Endothelial cell of umbilical vein (primary cell): ENCODE data around the gene HOXA3.

Experiments
- EZH2 ChIP-seq: IDR thresholded peaks from 2 replicates; pipeline ENCODE4 v1.6.1; 2012; ENCODE audit warnings: borderline replicate concordance, low read depth, mild to moderate bottlenecking, moderate library complexity, low read length, inconsistent platforms; ENCODE audit not compliant: severe bottlenecking
- MAX ChIP-seq: IDR thresholded peaks from 2 replicates; pipeline ENCODE4 v1.6.1; 2011; ENCODE audit not compliant: insufficient read depth, insufficient read length
- POLR2A ChIP-seq: IDR thresholded peaks from 2 replicates; pipeline ENCODE4 v1.6.1; 2012; ENCODE audit warnings: low read depth, mild to moderate bottlenecking, control low read depth, low read length
- POLR2AphosphoS5 ChIP-seq: IDR thresholded peaks from 2 replicates; pipeline ENCODE4 v1.6.1; 2012; ENCODE audit warnings: low read depth, mild to moderate bottlenecking, control low read depth, low read length, moderate library complexity; ENCODE audit not compliant: insufficient read depth
- TF ChIP-seq, protein P1 (sequence below), 2 donors: IDR thresholded peaks; 1 replicate in 1 of 2; 2 replicates in 1 of 2; pipeline ENCODE4 v1.5.1; 2011; ENCODE audit warnings: low read length in 2 of 2, mild to moderate bottlenecking in 2 of 2, moderate library complexity in 2 of 2, control low read depth in 1 of 2, inconsistent platforms in 1 of 2, low read depth in 1 of 2; ENCODE audit not compliant: insufficient read depth in 1 of 2; ENCODE audit errors: extremely low read depth in 1 of 2

DNA sequence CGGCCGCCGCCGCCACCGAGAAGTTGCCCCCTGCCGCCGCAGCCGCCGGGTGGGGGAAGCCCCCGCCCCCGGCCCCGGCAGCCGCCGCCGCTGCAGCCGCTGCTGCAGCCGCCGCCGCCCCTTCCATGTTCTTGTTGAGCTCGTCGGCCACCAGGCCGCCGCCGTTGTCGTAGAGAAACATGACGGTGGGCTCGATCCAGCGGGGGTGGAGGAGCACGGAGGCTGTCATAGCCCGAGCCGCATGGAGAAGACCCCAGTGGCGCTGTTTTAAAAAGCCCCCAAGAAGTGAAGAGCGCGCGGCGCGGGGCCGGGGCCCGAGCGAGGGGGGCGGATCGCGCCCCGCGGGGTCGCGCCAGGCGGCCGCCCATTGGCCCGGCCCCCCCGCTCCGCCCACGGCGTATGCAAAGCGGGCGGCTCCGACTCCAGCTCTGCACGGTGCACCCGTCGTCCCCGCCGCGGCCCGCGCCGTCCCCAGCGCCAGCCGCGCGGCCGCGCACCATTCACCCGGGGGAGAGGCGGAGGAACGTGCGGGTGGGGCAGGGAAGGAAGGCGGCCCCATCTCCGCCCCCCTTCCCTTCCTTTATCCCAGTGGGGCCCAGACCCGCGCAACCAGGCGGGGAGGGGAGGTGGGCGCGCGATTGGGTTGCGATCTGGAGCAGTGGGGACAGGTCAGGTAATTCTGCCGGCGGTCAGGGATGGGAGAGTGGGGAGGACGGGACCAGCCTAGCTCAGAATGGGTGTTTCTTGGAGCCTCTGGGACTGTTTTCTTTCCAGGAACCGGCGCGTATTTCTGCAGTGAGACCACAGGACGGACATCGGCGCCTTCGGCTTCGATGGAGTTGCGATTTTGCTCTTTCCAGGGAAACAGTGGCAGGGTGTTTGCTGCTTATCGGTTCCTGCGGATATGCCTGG lies 47.7 kb upstream of the HOXA3 start, which contains the start of gene HOXA13:
- TF ChIP-seq, protein P1, sequence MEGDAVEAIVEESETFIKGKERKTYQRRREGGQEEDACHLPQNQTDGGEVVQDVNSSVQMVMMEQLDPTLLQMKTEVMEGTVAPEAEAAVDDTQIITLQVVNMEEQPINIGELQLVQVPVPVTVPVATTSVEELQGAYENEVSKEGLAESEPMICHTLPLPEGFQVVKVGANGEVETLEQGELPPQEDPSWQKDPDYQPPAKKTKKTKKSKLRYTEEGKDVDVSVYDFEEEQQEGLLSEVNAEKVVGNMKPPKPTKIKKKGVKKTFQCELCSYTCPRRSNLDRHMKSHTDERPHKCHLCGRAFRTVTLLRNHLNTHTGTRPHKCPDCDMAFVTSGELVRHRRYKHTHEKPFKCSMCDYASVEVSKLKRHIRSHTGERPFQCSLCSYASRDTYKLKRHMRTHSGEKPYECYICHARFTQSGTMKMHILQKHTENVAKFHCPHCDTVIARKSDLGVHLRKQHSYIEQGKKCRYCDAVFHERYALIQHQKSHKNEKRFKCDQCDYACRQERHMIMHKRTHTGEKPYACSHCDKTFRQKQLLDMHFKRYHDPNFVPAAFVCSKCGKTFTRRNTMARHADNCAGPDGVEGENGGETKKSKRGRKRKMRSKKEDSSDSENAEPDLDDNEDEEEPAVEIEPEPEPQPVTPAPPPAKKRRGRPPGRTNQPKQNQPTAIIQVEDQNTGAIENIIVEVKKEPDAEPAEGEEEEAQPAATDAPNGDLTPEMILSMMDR (IDR thresholded peaks at IDR 0.05; ENCODE audit: extremely low read depth in 1 of 2, insufficient read depth in 1 of 2, low read depth in 1 of 2, low read length in 2 of 2) = no peak
- TF ChIP-seq EZH2 (peak; percentile 53), POLR2AphosphoS5 (no peak), POLR2A (no peak), MAX (no peak)
